A204.1 (cell line): Measurements from ENCODE around the gene PKD2.
"Not testable (repeated sequence)": the region's sequence is repeated elsewhere in the genome, so short reads cannot be mapped to it uniquely, and the experiment has no call there.

Experiments
- FAIRE-seq: peaks from 2 replicates; lab custom pipeline; 2012; peaks lifted over from hg19 to GRCh38; lab: Jason Lieb, UNC

PKD2 gene

DNA sequence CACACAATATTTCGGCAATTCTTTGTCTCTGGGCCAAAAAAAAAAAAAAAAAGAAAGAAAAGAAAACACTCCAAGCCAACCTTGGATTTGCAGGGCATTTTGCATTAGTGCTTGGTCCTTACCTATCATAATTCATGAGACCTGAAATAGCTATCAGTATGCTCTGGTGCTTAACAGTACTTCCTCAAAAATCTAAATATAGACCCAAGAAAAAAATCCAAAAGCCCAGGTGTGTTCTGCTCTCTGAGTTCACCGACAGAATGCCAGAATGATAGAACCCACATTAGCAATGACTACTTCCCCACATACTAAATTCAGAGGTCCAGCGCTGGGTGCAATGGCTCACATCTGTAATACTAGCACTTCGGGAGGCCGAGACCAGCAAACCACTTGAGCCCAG lies 108.2 kb downstream of the PKD2 start:
- FAIRE-seq, result no peak

DNA sequence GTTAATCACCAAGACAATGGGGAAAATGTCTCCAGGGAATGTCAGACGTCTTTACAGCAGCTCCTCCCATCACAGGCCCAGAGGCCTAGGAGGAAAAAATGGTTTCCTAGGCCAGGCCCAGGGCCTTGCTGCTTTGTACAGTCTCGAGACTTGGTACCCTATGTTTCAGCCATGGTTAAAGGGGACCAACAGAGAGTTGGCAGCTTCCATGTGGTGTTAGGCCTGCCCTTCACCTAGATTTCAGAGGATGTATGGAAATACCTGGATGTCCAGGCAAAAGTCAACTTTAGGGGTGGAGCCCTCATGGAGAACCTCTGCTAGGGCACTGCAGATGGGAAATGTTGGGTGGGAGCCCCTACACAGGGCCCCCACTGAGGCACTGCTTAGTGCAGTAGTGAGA lies 112.5 kb downstream of the PKD2 start:
- FAIRE-seq, result no peak

DNA sequence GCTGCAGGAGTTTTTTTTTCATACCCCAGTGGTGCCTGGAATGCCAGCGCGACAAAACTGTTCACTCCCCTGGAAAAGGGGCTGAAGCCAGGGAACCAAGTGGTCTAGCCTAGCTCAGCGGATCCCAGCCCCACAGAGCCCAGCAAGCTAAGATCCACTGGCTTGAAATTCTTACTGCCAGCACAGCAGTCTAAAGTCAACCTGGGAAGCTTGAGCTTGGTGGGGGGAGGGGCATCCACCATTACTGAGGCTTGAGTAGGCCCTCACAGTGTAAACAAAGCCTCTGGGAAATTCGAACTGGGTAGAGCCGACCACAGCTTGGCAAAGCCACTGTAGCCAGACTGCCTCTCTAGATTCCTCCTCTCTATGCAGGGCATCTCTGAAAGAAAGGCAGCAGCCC lies 114.8 kb downstream of the PKD2 start:
- FAIRE-seq, result not testable (repeated sequence)
